Measurements from ENCODE around the gene DPP10.
"Not testable (repeated sequence)": the region's sequence is repeated elsewhere in the genome, so short reads cannot be mapped to it uniquely, and the experiment has no call there.

Gene DPP10

DNA sequence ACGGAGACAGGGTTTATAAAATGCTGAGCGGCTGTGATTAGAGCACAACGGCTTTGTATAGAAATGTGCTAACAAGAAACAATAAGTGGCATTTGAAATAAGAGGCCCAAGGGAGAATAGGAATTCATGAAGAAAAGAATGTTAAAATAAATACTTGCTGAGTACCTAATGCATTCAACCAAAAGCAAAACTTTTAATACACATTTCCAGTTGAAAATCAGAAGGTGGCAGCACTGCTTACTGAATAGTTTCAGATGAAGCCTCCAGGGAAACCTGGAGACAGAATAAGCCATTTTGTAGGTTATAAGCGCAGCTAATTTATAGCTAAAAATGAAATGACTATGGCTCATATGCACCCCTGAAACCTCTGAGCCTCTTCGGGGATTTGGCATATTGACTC lies 286.6 kb downstream of the DPP10 start:
- DNase-seq = no peak

DNA sequence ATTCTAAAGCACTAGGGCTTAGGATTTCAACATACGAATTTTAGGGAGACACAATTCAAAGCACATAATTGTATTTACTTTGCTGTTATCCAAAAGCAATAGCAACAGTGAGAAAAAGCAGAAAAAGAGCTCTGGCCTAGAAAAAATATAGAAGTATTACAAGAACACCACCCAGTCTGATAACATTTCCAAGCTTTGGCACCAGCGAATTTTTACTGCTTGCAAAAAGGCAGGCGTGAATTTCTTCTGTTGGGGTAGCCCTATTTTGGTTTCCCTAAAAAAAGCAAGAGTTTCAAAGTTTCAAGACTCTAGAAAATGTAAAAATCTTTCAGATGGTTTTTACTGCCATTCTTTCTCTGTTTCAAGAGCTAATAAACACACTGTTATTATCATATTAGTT lies 292.7 kb downstream of the DPP10 start:
- DNase-seq = no peak

DNA sequence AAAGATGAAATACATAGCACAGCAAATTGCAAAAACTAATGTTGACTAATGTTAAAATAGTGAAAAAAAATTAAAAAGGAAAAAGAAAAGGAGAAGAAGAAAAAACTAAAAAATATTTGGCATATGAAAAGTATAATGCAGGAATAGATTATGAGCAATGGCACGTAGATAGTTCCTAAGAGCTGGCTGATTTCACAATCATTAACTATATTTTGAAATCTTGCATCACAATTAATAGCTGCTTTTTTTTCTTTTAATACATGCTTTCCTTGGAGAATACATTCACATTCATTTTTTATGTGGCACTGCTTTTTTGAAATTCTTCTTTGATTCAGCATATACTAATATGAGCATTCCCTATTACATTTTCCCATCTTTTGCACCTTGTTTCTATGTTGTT lies 299.8 kb downstream of the DPP10 start:
- no peak for DNase-seq

DNA sequence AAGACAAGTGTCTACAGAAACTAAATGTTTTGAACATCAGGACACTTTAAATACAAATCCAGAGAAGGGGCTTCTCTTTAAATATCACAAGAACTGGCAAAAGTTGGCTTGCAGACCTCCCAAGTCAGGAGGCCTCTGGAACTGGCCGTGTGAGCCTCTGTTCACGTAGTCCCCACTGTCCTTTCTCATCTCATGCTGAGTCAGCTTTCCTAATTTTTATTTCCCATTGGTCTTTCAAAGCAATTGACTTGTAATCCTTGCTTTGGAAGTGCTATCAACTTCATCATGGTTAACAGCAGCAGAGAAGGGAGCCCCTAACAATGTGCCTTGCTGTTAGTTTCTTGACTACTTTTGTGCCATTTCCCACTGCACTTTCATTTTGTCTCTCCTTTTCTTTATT lies 303.3 kb downstream of the DPP10 start:
- DNase-seq = no peak

- DNase-seq = not testable (repeated sequence)
These were observed 305.7 kb downstream of the DPP10 start for GRCh38 chr2:114748175-114748574.

GRCh38 chr2:114752425-114752824 lies 310.0 kb downstream of the DPP10 start:
- no peak for DNase-seq

DNA sequence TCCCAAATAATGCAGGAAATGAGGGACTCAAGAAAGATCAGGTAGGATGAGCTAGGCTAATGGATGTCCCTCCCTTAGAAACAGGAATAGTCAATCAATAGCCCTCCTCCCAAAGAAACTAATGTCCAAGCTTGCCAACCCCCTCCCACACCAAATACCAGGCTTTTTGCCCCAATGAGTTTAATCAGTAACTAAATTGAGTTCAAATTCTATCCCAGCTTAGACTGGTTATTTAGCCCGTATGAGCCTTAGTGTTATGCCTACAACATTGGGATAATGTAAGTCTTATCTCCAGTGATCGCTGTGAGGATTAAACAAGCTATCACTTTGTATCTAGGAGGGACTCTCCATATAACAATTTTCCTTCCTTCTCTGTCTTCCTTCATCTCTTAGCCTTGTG lies 310.7 kb downstream of the DPP10 start:
- DNase-seq = no peak

DNA sequence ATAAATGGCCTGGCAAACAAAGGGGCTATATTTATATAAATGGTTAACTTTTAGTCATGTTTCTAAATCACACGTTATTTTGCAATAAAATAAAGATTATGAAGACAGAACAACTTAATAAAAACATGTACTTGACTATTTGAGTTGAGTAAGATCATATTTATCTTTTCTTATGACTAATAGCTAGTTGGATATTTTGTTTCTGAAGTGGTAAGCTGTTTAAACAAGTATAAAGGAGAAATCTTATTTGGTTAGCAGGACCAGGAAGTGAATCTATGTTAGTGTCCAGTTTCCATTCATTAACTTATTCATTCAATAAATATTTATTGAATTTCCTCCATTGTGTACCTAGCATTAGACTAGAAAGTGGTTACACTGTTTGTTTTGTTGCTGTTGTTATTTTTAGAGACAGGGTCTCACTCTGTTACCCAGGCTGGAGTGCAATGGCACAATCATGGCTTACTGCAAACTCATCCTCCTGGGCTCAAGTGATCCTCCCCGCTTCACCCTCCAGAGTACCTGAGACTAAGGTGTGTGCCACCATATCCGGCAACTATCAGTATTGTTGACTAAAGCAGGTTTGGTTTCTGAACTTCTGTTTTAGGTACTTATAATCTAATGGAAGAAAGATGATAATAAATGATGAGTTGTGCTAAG lies 312.6 kb downstream of the DPP10 start:
- DNase-seq = no peak

DNA sequence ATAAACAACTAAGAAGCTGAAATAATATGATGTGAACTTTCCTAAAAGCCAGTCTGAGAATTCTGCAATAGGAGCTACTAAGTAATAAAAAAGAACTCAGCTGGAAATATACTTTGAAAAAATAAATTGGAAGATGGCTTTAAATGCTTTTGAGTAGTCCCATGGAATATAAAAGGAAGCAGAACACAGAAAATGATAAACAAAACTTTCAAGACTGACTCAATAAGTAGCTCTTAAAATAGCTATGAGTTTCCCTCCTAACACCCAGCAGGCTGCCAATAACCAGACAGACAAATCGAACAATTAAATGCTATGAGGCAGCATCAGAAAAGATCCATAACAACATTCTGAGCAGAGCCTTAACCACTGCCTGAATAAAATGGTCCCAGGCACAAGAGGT lies 319.9 kb downstream of the DPP10 start:
- no peak for DNase-seq

DNA sequence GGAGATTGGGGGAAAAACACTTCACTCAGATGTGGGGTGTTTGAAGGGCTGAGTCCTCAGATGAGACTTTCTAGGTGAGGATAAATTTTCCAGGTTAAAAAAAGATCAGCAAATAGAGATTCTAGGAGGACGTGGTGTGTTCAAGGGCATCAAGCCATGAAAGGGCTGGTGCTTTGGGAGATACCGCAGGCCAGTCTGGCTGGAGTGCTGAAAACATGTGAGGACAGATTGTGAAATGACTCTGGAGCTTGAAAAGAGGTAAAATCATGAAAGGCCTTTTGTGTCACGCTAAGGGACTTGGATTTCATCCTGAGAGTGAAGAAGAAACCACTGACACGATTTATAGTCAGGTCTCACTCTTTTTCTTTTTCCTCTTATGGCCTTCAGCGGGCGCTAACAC lies 320.5 kb downstream of the DPP10 start:
- no peak for DNase-seq

GRCh38 chr2:114769110-114769509 lies 326.7 kb downstream of the DPP10 start:
- DNase-seq = no peak

GRCh38 chr2:114769991-114770390 lies 327.6 kb downstream of the DPP10 start:
- no peak for DNase-seq

DNA sequence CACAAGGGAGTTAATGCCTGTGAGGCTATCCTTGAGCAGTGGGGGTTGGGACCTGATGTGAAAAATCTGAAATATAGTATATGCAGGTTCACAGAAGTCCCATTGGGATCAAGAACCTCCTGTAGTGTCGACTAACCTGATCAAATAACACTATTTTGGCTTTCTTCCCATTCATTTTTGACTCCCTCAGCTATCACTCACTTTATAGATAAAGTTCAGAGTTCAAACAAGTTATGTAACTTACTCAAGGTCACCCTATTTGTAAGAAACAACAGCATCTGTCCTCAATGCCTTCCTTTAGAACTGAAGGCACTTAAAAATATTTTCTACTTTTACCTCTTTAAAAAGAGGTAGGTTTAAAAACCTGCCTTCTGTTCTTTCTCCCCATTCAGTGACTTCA lies 341.6 kb downstream of the DPP10 start:
- DNase-seq = no peak

DNA sequence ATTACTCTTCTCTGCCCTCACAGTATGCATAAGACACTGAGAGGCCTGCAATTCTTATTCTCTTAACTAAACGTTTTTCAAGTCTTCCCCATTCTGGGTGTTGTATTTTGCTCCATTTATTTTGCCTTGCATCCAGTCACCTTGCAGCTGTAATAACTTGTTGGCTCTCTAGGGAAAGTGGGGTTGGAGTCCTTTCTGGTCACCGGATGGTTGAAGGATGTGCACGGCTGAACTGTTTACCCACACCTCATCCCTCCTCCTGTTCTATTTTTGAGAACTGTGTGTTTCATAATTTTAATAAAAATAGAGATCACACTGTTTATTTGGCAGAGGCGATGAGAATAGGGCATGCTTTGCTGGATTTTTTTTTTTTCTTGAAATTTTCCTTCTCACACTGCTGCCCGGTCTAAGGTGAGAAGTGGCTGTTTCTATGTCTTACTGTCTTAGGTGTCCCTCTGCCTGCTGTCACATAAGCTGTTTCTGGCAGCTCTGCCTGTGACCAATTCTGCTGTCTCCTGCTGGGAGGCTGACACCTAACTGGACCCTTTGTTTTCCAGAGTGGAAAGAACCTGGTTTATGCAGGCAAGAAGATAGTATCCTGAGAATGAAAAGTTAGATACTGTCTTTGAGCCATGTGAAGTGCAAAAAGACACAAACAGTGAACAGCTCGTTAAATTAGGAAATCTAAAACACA lies 342.6 kb downstream of the DPP10 start:
- no peak for DNase-seq

GRCh38 chr2:114786901-114787300 lies 344.5 kb downstream of the DPP10 start:
- no peak for DNase-seq

GRCh38 chr2:114787486-114787885 lies 345.0 kb downstream of the DPP10 start:
- DNase-seq = no peak

DNA sequence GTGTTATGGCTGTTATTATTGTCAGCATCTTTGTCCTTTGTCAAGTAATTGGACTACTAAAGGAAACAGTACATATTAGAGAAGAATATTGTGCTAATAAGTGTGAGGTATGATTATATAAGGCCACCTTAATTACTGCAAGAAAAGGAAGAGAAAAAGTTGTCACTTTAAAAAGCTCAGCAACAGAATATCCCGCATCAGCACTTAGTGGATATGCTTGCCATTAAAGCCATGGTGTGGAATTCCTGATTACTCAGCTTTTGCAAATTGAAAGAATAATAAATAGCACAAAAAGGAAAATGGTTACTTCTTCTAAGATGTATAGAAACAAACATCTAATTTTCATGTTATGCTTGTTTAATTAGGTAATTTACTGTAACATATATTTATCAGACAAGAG lies 347.5 kb downstream of the DPP10 start:
- DNase-seq = no peak

- no peak for DNase-seq
These were observed 355.1 kb downstream of the DPP10 start for GRCh38 chr2:114797540-114797939.

- no peak for DNase-seq
These were observed 355.5 kb downstream of the DPP10 start for GRCh38 chr2:114797942-114798341.

GRCh38 chr2:114800371-114800770 lies 357.9 kb downstream of the DPP10 start:
- DNase-seq = no peak

DNA sequence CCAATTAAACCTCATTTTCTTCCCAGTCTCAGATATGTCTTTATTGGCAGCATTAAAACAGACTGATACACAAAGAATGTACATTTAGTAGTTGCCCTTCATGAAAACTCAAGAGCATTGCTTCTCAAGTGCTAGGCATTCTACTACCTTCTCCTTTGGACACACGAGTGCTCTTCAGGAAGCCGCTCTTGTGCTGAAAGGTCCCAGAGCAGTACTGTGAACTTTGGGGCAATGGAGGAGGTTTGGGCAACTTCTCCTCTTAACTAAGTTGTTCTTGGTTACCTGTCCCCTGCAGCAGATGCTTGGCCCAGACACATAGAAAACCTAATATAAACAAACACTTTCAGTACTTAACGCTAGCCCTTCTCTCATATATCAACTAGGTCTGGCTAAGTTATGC lies 362.8 kb downstream of the DPP10 start:
- DNase-seq = no peak

DNA sequence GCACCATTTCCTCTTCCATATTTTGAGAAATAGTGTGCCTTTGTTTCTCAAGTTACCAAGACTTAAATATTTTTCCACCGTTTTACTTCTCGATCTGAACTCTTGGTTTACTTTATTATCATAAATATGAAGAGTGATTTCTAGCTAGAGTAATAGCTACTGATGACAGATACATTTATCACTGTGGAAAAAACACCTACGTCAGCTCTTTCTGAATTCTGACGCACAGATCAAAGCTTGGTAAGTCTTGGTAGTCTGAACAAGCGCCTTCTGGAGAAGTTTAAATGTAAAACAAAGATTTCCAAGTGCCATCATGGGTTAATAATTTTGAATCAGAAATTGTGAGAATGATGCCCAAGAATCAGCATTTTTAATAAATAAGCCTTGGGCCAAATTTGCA lies 367.7 kb downstream of the DPP10 start:
- no peak for DNase-seq

GRCh38 chr2:114812261-114812660 lies 369.8 kb downstream of the DPP10 start:
- DNase-seq = no peak

GRCh38 chr2:114814355-114814754 lies 371.9 kb downstream of the DPP10 start:
- no peak for DNase-seq

DNA sequence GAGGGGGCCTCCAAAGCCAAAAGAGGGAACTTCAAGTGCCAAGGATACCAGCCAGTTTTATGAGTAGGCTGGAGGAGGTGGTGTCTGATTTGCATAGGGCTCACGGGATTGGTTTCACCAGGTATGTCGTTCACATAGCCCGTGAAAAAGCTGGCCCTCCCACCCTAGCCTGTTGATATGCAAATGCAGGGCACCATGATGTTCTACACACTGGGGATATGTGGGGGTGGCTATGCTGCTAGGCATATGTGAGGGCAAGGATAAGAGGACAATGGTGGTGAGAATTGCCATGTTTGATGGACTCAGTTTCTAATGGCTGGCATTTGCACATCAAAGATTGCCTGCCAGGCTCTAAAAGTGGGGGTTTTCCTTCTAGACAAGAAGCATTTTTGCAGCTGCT lies 378.6 kb downstream of the DPP10 start:
- DNase-seq = no peak

Measured in kidney glomerular epithelial cell (primary cell).